Measurements from ENCODE around the gene CSNK1E.

- TF ChIP-seq CTCF (IDR thresholded peaks at IDR 0.05; ENCODE audit: control extremely low read depth in 1 of 3, insufficient read depth in 1 of 3, low read depth in 1 of 3, low read length in 3 of 3) (no peak), GTF2F1 (IDR thresholded peaks at IDR 0.05; ENCODE audit: borderline replicate concordance, low read depth, low read length) (no peak), YY1 (IDR thresholded peaks at IDR 0.05; ENCODE audit: low read depth, low read length) (no peak), NRF1 (IDR thresholded peaks at IDR 0.05; ENCODE audit: low read depth, low read length) (no peak), POLR2A (IDR thresholded peaks at IDR 0.05; ENCODE audit: control extremely low read depth in 1 of 2, low read depth in 2 of 2, low read length in 2 of 2) (no peak), SRF (IDR thresholded peaks at IDR 0.05; ENCODE audit: low read depth, low read length) (no peak), RFX5 (IDR thresholded peaks at IDR 0.05; ENCODE audit: borderline replicate concordance, low read depth, low read length) (no peak), ATF2 (IDR thresholded peaks at IDR 0.05; ENCODE audit: low read length) (no peak), CHD7 (IDR thresholded peaks at IDR 0.05; ENCODE audit: insufficient replicate concordance, low read length) (no peak)
Measured at GRCh38 chr22:38295339-38295738, 21.9 kb downstream of the CSNK1E start.

Data from H1 (cell line).